Ectodermal cell (in vitro differentiated cells): ENCODE data around the gene CDK10.
"Not testable (repeated sequence)": the region's sequence is repeated elsewhere in the genome, so short reads cannot be mapped to it uniquely, and the experiment has no call there.

Source experiments
- H3K27ac ChIP-seq: 2 replicates; pipeline ENCODE4 v1.7.0; 2013; ENCODE audit warnings: mild to moderate bottlenecking, low read depth, low read length; ENCODE audit not compliant: insufficient read depth, poor library complexity, severe bottlenecking
- H3K27me3 ChIP-seq: 2 replicates; pipeline ENCODE4 v1.7.0; 2013; ENCODE audit warnings: mild to moderate bottlenecking, low read length; ENCODE audit not compliant: insufficient read depth, control insufficient read depth, poor library complexity, severe bottlenecking
- H3K36me3 ChIP-seq: one replicate; pipeline ENCODE4 v1.7.0; 2013; ENCODE audit warnings: low read length; ENCODE audit not compliant: control insufficient read depth, insufficient read depth
- H3K4me1 ChIP-seq: one replicate; pipeline ENCODE4 v1.7.0; 2013; ENCODE audit warnings: low read length; ENCODE audit not compliant: control insufficient read depth, insufficient read depth
- H3K4me3 ChIP-seq: 2 replicates; pipeline ENCODE4 v1.7.0; 2013; ENCODE audit warnings: low read depth, low read length, control low read depth; ENCODE audit not compliant: insufficient read depth
- H3K9me3 ChIP-seq: 2 replicates; pipeline ENCODE4 v1.7.0; 2013; ENCODE audit warnings: mild to moderate bottlenecking, low read length, moderate library complexity; ENCODE audit not compliant: control insufficient read depth
- whole genome bisulfite sequencing, 2 experiments: methylation state at CpG; one replicate each; pipeline ENCODE4 v1.1.7; 2013; ENCODE audit warnings: missing lambda C conversion rate in 2 of 2; 5-methylcytosine and 5-hydroxymethylcytosine counted together

CDK10 gene

DNA sequence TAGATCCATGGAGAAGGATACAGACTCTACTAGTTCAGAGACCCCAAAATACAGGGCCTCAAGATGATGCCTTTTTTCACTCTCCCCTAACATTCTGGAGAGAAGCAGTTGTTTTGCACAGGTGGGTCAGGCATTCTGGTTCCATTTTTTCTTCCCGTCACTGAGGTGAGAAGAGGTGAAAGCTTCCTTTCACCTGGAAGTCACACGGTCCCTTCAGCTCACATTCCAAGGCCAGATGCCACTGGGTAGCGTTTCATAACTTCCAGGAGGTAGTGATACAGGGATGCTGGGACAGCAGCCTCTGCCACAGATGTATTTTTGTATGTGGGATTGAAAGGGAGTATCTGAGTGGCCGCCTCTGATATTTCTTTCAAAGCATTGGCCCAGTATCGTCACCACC lies 1.9 kb downstream of the CDK10 start:
- WGBS, 2 experiments: 94 to 96% methylated on average over 5 of the region's 5 CpGs
- Histone ChIP-seq H3K4me3 (no peak overlapping the region), H3K4me1 (peaks cover 7% of the 10 kb centered on the region), H3K27me3 (no peaks in the 10 kb centered on the region), H3K36me3 (peaks cover 34% of the 10 kb centered on the region), H3K27ac (no peak overlapping the region), H3K9me3 (no peaks in the 10 kb centered on the region)

DNA sequence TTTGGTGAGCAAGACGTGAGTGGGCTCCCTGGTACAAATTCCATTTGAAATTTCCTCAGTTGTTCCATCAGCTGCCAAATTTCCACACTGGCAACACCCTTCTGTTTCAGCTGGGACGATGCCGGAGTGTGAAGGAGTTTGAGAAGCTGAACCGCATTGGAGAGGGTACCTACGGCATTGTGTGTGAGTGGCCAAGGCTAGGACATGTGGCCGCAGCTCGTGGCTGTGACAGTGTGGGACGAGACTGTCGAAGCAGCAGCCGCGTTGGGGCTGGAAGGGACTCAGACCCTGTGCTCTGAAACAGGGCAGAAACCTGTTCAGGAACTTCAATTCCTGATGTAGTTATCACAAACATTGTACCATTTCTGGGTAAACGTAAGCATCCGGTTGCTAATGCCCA lies 2.7 kb downstream of the CDK10 start:
- Histone ChIP-seq H3K27me3 (no peaks in the 10 kb centered on the region), H3K4me3 (no peak overlapping the region), H3K9me3 (no peaks in the 10 kb centered on the region), H3K4me1 (peaks cover 7% of the 10 kb centered on the region), H3K27ac (no peak overlapping the region), H3K36me3 (peaks cover 41% of the 10 kb centered on the region)
- 96 to 97% methylated on average over 13 of the region's 13 CpGs for WGBS, 2 experiments

DNA sequence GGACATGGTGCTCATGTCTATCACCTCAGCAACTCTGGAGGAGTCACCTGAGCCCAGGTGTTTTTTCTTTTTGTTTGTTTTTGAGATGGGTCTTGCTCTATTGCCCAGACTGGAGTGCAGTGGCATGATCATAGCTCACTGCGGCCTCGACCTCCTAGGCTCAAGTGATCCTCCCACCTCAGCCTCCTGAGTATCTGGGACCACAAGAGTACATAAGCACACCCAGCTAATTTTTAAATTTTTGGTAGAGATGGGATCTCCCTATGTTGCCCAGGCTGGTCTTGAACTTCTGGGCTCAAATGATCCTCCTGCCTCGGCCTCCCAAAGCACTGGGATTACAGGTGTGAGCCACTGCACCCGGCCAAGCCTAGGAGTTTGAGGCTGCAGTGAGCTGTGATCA lies 3.1 kb downstream of the CDK10 start:
- H3K4me3 ChIP-seq, H3K27me3 ChIP-seq, H3K4me1 ChIP-seq, H3K9me3 ChIP-seq, H3K27ac ChIP-seq: not testable (repeated sequence)
- H3K36me3 ChIP-seq: peaks cover 42% of the 10 kb centered on the region
- WGBS, 2 experiments: 85 to 96% methylated on average over 4 of the region's 4 CpGs

DNA sequence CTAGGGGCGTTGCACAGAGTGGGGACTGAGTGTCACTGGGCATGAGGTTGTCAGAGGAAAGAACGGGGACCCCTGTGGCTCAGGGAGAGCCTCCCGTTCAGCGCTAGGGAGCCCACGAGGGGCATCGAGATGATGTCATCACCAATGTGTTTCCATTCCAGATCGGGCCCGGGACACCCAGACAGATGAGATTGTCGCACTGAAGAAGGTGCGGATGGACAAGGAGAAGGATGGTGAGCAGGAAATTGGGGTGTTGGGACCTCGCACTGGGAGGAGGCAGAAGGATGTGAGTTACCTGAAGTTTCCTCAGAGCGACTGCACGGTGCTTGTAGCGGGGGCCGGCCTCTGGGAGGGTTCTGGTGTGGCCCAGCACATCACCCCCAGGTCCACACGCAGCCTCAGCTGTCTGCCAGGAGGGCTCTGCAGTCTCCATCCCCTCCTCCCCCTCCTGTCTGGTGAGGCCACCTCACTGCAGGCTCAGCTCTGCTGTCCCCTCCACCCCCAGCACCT lies 4.0 kb downstream of the CDK10 start:
- Histone ChIP-seq H3K27ac (no peak overlapping the region), H3K9me3 (no peaks in the 10 kb centered on the region), H3K4me1 (peaks cover 7% of the 10 kb centered on the region), H3K4me3 (no peak overlapping the region), H3K36me3 (peaks cover 42% of the 10 kb centered on the region), H3K27me3 (no peaks in the 10 kb centered on the region)
- 95 to 96% methylated on average over 16 of the region's 16 CpGs for WGBS, 2 experiments

DNA sequence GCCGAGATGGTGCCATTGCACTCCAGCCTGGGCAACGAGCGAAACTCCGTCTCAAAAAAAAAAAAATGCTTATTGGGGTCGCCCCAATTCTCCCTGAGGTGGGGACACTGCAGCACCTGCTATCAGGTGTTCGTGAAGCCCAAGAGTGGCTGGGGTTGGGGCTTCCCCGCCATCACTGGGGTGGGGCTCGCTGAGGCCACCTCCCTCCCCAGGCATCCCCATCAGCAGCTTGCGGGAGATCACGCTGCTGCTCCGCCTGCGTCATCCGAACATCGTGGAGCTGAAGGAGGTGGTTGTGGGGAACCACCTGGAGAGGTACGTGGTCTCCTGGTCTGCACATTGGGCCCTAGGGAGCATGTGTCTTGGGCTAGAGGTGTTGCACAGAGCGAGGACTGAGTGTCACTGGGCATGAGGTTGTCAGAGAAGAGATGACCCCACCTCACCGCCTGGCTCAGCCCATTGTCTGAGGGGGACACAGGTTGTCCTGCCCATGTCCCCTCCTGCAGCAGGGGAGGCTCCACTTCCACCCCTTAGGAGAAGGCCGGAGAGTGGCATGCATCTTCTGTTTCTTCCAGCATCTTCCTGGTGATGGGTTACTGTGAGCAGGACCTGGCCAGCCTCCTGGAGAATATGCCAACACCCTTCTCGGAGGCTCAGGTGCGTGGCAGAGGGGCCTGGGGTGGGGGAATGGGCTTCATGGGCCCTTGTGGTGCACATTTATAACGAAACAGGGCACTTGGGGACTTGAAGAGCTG lies 4.9 kb downstream of the CDK10 start:
- Histone ChIP-seq H3K36me3 (peaks cover 36% of the 10 kb centered on the region), H3K27ac (no peak overlapping the region), H3K4me1 (peaks cover 7% of the 10 kb centered on the region), H3K4me3 (no peak overlapping the region), H3K27me3 (no peaks in the 10 kb centered on the region), H3K9me3 (no peaks in the 10 kb centered on the region)
- WGBS, 2 experiments: 96 to 97% methylated on average over 21 of the region's 21 CpGs

- H3K27me3 ChIP-seq: no peaks in the 10 kb centered on the region
- peaks cover 36% of the 10 kb centered on the region for H3K36me3 ChIP-seq
- no peak overlapping the region for H3K4me3 ChIP-seq
- H3K4me1 ChIP-seq: peaks cover 7% of the 10 kb centered on the region
- no peak overlapping the region for H3K27ac ChIP-seq
- H3K9me3 ChIP-seq: no peaks in the 10 kb centered on the region
- WGBS, 2 experiments: 95 to 96% methylated on average over 13 of the region's 13 CpGs
These were observed 5.6 kb downstream of the CDK10 start for GRCh38 chr16:89691986-89692569.

GRCh38 chr16:89693289-89693731 lies 6.8 kb downstream of the CDK10 start:
- peaks cover 36% of the 10 kb centered on the region for H3K36me3 ChIP-seq
- H3K27ac ChIP-seq: no peak overlapping the region
- WGBS, 2 experiments: 95 to 96% methylated on average over 11 of the region's 11 CpGs
- no peaks in the 10 kb centered on the region for H3K27me3 ChIP-seq
- H3K9me3 ChIP-seq: no peaks in the 10 kb centered on the region
- no peak overlapping the region for H3K4me3 ChIP-seq
- peaks cover 5% of the 10 kb centered on the region for H3K4me1 ChIP-seq

- Histone ChIP-seq H3K4me3 (no peak overlapping the region), H3K27me3 (no peaks in the 10 kb centered on the region), H3K36me3 (peaks cover 33% of the 10 kb centered on the region), H3K9me3 (no peaks in the 10 kb centered on the region), H3K27ac (no peak overlapping the region), H3K4me1 (peaks cover 5% of the 10 kb centered on the region)
- 94 to 95% methylated on average over 32 of the region's 32 CpGs for WGBS, 2 experiments
These were observed 7.7 kb downstream of the CDK10 start for GRCh38 chr16:89693931-89694783.

GRCh38 chr16:89694784-89695085 lies 8.2 kb downstream of the CDK10 start:
- H3K4me1 ChIP-seq, H3K27ac ChIP-seq, H3K27me3 ChIP-seq, H3K4me3 ChIP-seq, H3K9me3 ChIP-seq: not testable (repeated sequence)
- peaks cover 30% of the 10 kb centered on the region for H3K36me3 ChIP-seq
- 93 to 95% methylated on average over 23 of the region's 23 CpGs for WGBS, 2 experiments
